GM23338 (cell line): ENCODE data around the gene CMKLR1. TPM values are rescaled to one million over a fixed set of nuclear protein-coding genes. Genes with fewer than 3 reads are reported as not detected.

Experiments used
- ATAC-seq: fragments of 200-7000 bp; cut with Tn5 transposase; 3 replicates; pipeline ENCODE4 v1.9.1; 2020
- DNase-seq: peaks from one replicate; pipeline ENCODE4 v3.0.0-alpha.2; 2015; ENCODE audit warnings: low spot score
- H2AFZ ChIP-seq: fragments of 200-600 bp; sonication (generic); 2 replicates; pipeline ENCODE4 v1.8.0; 2016; ENCODE audit warnings: antibody characterized with exemption, mild to moderate bottlenecking, moderate library complexity
- H3F3A ChIP-seq: fragments of 200-600 bp; sonication (generic); replicated peaks from 2 replicates; pipeline ENCODE4 v1.8.0; 2017; ENCODE audit warnings: antibody characterized with exemption, mixed run types, low read depth
- H3K27ac ChIP-seq: fragments of 200-600 bp; sonication (generic); 2 replicates; pipeline ENCODE4 v1.6.1; 2016; ENCODE audit warnings: low read depth
- H3K27me3 ChIP-seq: fragments of 200-600 bp; sonication (generic); 2 replicates; pipeline ENCODE4 v1.8.0; 2016; ENCODE audit warnings: mild to moderate bottlenecking, mixed run types, moderate library complexity; ENCODE audit not compliant: insufficient read depth
- H3K36me3 ChIP-seq: fragments of 200-600 bp; sonication (generic); 2 replicates; pipeline ENCODE4 v1.8.0; 2016; ENCODE audit warnings: mild to moderate bottlenecking; ENCODE audit not compliant: insufficient read depth
- H3K4me1 ChIP-seq: fragments of 200-600 bp; sonication (generic); 2 replicates; pipeline ENCODE4 v1.8.0; 2016; ENCODE audit warnings: mild to moderate bottlenecking, moderate library complexity; ENCODE audit not compliant: insufficient read depth
- H3K4me2 ChIP-seq: fragments of 200-600 bp; sonication (generic); 2 replicates; pipeline ENCODE4 v1.7.1; 2017; ENCODE audit warnings: mixed run types
- H3K4me3 ChIP-seq: fragments of 200-600 bp; sonication (generic); 2 replicates; pipeline ENCODE4 v1.6.1; 2016; ENCODE audit warnings: mixed run types
- H3K79me2 ChIP-seq: fragments of 200-600 bp; sonication (generic); replicated peaks from 2 replicates; pipeline ENCODE4 v1.8.0; 2017; ENCODE audit warnings: mild to moderate bottlenecking; ENCODE audit not compliant: insufficient read depth
- H3K9me2 ChIP-seq: fragments of 200-600 bp; sonication (generic); 2 replicates; pipeline ENCODE4 v1.8.0; 2017; ENCODE audit not compliant: insufficient read depth
- H4K20me1 ChIP-seq: fragments of 200-600 bp; sonication (generic); replicated peaks from 2 replicates; pipeline ENCODE4 v1.8.0; 2017; ENCODE audit warnings: mild to moderate bottlenecking; ENCODE audit not compliant: insufficient read depth
- H3K27ac Mint-ChIP-seq: 2 replicates; pipeline ENCODE4 v1.8.0; 2020; ENCODE audit warnings: inconsistent platforms, mild to moderate bottlenecking, moderate library complexity, mixed read lengths
- H3K27me3 Mint-ChIP-seq: 3 replicates; pipeline ENCODE4 v1.8.0; 2022; ENCODE audit warnings: low read depth, mild to moderate bottlenecking, moderate library complexity, mixed read lengths, inconsistent platforms; ENCODE audit not compliant: insufficient read depth, poor library complexity
- H3K36me3 Mint-ChIP-seq: 3 replicates; pipeline ENCODE4 v1.8.0; 2021; ENCODE audit warnings: low read depth, mild to moderate bottlenecking, inconsistent platforms, moderate library complexity, mixed read lengths
- H3K4me1 Mint-ChIP-seq: 3 replicates; pipeline ENCODE4 v1.8.0; 2020; ENCODE audit warnings: mild to moderate bottlenecking, inconsistent platforms, mixed read lengths
- H3K4me3 Mint-ChIP-seq: 3 replicates; pipeline ENCODE4 v1.8.0; 2021; ENCODE audit warnings: moderate library complexity, mild to moderate bottlenecking, inconsistent platforms, mixed read lengths
- H3K9me3 Mint-ChIP-seq: 3 replicates; pipeline ENCODE4 v1.8.0; 2020; ENCODE audit warnings: moderate library complexity, mild to moderate bottlenecking, inconsistent platforms, mixed read lengths
- CTCF ChIP-seq, 2 experiments: fragments of 200-600 bp in 1 of 2; sonication (generic) in 1 of 2; conservative IDR thresholded peaks; 2 replicates each; pipeline versions ENCODE4 v1.5.1 to v1.6.1; 2016 to 2017; ENCODE audit warnings: antibody characterized with exemption in 2 of 2, low read depth in 2 of 2, mild to moderate bottlenecking in 2 of 2, moderate library complexity in 1 of 2
- EZH2 ChIP-seq: fragments of 200-600 bp; sonication (generic); IDR thresholded peaks from one replicate; pipeline ENCODE4 v1.8.0; 2017; ENCODE audit warnings: antibody characterized with exemption, mild to moderate bottlenecking, low read depth; ENCODE audit not compliant: unreplicated experiment
- JUNB ChIP-seq: IDR thresholded peaks from one replicate; pipeline ENCODE4 v1.6.1; 2016; ENCODE audit warnings: antibody characterized with exemption; ENCODE audit not compliant: unreplicated experiment
- NANOG ChIP-seq: IDR thresholded peaks from 2 replicates; pipeline ENCODE4 v1.6.1; 2016; ENCODE audit warnings: antibody characterized with exemption, borderline replicate concordance
- STAT1 ChIP-seq: IDR thresholded peaks from one replicate; pipeline ENCODE4 v1.6.1; 2016; ENCODE audit warnings: antibody characterized with exemption; ENCODE audit not compliant: unreplicated experiment
- ZNF114 ChIP-seq: fragments of 250-450 bp; sonication (Bioruptor Pico); IDR thresholded peaks from 2 replicates; pipeline ENCODE4 v1.5.0; 2020; ENCODE audit warnings: mild to moderate bottlenecking, moderate library complexity
- ZNF331 ChIP-seq: fragments of 250-450 bp; sonication (Bioruptor Pico); IDR thresholded peaks from 2 replicates; pipeline ENCODE4 v1.5.0; 2020; ENCODE audit warnings: low read depth, mild to moderate bottlenecking, moderate library complexity
- polyA plus RNA-seq: library from polyadenylated mRNA; unstranded; fragments of >200 nt; fragmentation: Nextera tagmentation; extraction: Ambion mirVana; gene quantifications from 2 replicates; pipeline ENCODE4 v1.2.1, GENCODE V29; 2016
- total RNA-seq: library from RNA; depleted of rRNA; stranded (reverse); fragments of >200 nt; shearing (Covaris generic); gene quantifications from 2 replicates; pipeline ENCODE4 v1.2.3, GENCODE V29; 2014
- TF ChIP-seq, protein P1 (sequence below): IDR thresholded peaks from 2 replicates; pipeline ENCODE4 v1.6.1; 2016; ENCODE audit warnings: antibody characterized with exemption
- TF ChIP-seq, protein P2 (sequence below): fragments of 250-450 bp; sonication (Bioruptor Pico); IDR thresholded peaks from 2 replicates; pipeline ENCODE4 v1.5.0; 2020; ENCODE audit warnings: mild to moderate bottlenecking, moderate library complexity

CMKLR1 gene
- total and polyA plus RNA-seq, 2 experiments from 2014 or later = 0.40 to 2.6 TPM

- H3K9me2 ChIP-seq = no peaks in the 10 kb centered on the region
- H3K79me2 ChIP-seq = no peaks in the 10 kb centered on the region
- no peak overlapping the region for H3K4me3 ChIP-seq
- H3K27ac ChIP-seq = no peak overlapping the region
- Mint-ChIP-seq H3K36me3 (peaks cover 11% of the 10 kb centered on the region; the same call in 2 of the 3 replicates), H3K27me3 (peaks cover 4% of the 10 kb centered on the region), H3K4me3 (no peak overlapping the region), H3K9me3 (peaks cover 30% of the 10 kb centered on the region), H3K27ac (no peak overlapping the region), H3K4me1 (no peaks in the 10 kb centered on the region)
- no peaks in the 10 kb centered on the region for H3F3A ChIP-seq
- ATAC-seq (no peak), DNase-seq (no peak)
- no peaks in the 10 kb centered on the region for H3K4me1 ChIP-seq
- TF ChIP-seq NANOG (no peak), EZH2 (no peak), CTCF (conservative IDR thresholded peaks at IDR 0.05; ENCODE audit: low read depth in 2 of 2) (no peak), ZNF114 (CRISPR knock-in tag) (no peak), ZNF331 (CRISPR knock-in tag) (no peak), STAT1 (no peak), JUNB (no peak)
- TF ChIP-seq, protein P1, sequence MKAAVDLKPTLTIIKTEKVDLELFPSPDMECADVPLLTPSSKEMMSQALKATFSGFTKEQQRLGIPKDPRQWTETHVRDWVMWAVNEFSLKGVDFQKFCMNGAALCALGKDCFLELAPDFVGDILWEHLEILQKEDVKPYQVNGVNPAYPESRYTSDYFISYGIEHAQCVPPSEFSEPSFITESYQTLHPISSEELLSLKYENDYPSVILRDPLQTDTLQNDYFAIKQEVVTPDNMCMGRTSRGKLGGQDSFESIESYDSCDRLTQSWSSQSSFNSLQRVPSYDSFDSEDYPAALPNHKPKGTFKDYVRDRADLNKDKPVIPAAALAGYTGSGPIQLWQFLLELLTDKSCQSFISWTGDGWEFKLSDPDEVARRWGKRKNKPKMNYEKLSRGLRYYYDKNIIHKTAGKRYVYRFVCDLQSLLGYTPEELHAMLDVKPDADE = no peak
- TF ChIP-seq, protein P2, sequence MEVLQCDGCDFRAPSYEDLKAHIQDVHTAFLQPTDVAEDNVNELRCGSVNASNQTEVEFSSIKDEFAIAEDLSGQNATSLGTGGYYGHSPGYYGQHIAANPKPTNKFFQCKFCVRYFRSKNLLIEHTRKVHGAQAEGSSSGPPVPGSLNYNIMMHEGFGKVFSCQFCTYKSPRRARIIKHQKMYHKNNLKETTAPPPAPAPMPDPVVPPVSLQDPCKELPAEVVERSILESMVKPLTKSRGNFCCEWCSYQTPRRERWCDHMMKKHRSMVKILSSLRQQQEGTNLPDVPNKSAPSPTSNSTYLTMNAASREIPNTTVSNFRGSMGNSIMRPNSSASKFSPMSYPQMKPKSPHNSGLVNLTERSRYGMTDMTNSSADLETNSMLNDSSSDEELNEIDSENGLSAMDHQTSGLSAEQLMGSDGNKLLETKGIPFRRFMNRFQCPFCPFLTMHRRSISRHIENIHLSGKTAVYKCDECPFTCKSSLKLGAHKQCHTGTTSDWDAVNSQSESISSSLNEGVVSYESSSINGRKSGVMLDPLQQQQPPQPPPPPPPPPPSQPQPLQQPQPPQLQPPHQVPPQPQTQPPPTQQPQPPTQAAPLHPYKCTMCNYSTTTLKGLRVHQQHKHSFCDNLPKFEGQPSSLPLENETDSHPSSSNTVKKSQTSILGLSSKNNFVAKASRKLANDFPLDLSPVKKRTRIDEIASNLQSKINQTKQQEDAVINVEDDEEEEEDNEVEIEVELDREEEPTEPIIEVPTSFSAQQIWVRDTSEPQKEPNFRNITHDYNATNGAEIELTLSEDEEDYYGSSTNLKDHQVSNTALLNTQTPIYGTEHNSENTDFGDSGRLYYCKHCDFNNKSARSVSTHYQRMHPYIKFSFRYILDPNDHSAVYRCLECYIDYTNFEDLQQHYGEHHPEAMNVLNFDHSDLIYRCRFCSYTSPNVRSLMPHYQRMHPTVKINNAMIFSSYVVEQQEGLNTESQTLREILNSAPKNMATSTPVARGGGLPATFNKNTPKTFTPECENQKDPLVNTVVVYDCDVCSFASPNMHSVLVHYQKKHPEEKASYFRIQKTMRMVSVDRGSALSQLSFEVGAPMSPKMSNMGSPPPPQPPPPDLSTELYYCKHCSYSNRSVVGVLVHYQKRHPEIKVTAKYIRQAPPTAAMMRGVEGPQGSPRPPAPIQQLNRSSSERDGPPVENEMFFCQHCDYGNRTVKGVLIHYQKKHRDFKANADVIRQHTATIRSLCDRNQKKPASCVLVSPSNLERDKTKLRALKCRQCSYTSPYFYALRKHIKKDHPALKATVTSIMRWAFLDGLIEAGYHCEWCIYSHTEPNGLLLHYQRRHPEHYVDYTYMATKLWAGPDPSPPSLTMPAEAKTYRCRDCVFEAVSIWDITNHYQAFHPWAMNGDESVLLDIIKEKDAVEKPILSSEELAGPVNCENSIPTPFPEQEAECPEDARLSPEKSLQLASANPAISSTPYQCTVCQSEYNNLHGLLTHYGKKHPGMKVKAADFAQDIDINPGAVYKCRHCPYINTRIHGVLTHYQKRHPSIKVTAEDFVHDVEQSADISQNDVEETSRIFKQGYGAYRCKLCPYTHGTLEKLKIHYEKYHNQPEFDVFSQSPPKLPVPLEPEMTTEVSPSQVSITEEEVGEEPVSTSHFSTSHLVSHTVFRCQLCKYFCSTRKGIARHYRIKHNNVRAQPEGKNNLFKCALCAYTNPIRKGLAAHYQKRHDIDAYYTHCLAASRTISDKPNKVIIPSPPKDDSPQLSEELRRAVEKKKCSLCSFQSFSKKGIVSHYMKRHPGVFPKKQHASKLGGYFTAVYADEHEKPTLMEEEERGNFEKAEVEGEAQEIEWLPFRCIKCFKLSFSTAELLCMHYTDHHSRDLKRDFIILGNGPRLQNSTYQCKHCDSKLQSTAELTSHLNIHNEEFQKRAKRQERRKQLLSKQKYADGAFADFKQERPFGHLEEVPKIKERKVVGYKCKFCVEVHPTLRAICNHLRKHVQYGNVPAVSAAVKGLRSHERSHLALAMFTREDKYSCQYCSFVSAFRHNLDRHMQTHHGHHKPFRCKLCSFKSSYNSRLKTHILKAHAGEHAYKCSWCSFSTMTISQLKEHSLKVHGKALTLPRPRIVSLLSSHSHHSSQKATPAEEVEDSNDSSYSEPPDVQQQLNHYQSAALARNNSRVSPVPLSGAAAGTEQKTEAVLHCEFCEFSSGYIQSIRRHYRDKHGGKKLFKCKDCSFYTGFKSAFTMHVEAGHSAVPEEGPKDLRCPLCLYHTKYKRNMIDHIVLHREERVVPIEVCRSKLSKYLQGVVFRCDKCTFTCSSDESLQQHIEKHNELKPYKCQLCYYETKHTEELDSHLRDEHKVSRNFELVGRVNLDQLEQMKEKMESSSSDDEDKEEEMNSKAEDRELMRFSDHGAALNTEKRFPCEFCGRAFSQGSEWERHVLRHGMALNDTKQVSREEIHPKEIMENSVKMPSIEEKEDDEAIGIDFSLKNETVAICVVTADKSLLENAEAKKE = no peak
- H3K27me3 ChIP-seq = no peaks in the 10 kb centered on the region
- H2AFZ ChIP-seq = no peak overlapping the region
- no peak overlapping the region for H3K4me2 ChIP-seq
- H3K36me3 ChIP-seq = peaks cover 9% of the 10 kb centered on the region
- H4K20me1 ChIP-seq = no peaks in the 10 kb centered on the region
Observed at GRCh38 chr12:108370415-108370814, 31.3 kb upstream of the CMKLR1 start.
